Head of caudate nucleus (tissue), 42 donors: ENCODE data around the gene SLC26A5.
"Not testable (repeated sequence)": the region's sequence is repeated elsewhere in the genome, so short reads cannot be mapped to it uniquely, and the experiment has no call there.

Experiments used
- DNase-seq, 42 donors: peaks; one replicate each; pipeline versions ENCODE4 v3.0.0 to v3.0.0-alpha.2; 2020 to 2021; ENCODE audit warnings: mixed read lengths in 7 of 42
- intact Hi-C: fragments of 100-400 bp; cut with DNase I; formaldehyde crosslinking; loops from one replicate; pipeline ENCODE4 v1.15.0; 2022

SLC26A5 gene, protein sequence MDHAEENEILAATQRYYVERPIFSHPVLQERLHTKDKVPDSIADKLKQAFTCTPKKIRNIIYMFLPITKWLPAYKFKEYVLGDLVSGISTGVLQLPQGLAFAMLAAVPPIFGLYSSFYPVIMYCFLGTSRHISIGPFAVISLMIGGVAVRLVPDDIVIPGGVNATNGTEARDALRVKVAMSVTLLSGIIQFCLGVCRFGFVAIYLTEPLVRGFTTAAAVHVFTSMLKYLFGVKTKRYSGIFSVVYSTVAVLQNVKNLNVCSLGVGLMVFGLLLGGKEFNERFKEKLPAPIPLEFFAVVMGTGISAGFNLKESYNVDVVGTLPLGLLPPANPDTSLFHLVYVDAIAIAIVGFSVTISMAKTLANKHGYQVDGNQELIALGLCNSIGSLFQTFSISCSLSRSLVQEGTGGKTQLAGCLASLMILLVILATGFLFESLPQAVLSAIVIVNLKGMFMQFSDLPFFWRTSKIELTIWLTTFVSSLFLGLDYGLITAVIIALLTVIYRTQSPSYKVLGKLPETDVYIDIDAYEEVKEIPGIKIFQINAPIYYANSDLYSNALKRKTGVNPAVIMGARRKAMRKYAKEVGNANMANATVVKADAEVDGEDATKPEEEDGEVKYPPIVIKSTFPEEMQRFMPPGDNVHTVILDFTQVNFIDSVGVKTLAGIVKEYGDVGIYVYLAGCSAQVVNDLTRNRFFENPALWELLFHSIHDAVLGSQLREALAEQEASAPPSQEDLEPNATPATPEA

DNA sequence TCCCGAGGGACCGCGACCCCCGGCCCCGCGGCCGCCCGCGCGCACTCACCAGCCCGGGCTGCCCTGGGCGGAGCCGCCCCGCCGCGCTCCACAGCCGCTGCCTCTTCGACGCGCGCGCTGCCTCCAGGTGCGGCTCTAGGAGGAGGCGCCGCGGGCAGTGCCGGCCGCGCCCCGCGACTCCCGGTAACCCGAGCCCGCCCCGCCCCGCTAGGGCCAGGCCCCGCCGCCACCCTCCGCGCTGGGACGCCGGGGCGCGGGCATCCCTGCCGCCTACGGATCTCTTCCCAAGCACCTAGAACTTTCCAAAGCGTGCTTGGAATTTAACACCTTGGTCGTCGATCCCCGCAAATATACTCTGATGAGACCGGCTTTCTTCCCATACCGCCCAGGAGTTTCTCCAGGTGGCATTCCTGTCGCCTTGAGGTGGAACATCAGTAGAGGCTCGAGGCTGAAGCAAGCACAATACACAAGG, at the start of gene SLC26A5:
SLC26A5 (minus strand) TSS at position 159 of the 472 bp plus-strand sequence. CDS start 24,693 bp downstream, outside the sequence.
- DNase-seq, result peak in 1 of 42 donors; percentile 2
- intact Hi-C loops, result no loop called here

DNA sequence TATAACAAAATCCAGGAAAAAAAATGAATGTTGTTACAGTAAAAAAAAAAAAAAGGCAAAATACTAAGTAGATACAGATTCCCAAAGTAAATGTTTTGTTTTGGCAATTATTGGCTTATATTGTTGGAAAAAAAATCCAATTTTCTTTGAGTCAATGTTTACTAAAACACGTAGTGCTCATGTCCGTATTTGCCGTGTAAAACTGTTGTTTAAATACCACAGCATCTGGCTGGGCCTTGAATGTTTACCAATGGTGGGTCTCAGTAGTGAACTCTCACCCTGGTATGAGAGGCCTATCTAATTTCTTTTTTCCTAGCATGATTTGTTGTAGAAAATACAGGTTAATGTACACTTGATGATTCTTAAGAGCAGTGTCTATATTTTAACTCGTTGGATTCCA, 41.4 kb upstream of the SLC26A5 start:
- DNase-seq, result no peak
- intact Hi-C loops, result no loop called here

DNA sequence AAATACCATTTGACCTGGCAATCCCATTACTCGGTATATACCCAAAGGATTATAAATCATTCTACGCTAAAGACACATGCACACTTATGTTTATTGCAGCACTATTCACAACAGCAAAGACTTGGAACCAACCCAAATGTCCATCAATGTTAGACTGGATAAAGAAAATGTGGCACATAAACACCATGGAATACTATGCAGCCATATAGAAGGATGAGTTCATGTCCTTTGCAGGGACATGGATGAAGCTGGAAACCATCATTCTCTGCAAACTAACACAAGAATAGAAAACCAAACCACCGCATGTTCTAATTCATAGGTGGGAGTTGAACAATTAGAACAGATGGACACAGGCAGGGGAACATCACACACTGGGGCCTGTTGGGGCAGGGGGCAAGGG, 40.9 kb upstream of the SLC26A5 start:
- intact Hi-C loops, DNase-seq: not testable (repeated sequence)

DNA sequence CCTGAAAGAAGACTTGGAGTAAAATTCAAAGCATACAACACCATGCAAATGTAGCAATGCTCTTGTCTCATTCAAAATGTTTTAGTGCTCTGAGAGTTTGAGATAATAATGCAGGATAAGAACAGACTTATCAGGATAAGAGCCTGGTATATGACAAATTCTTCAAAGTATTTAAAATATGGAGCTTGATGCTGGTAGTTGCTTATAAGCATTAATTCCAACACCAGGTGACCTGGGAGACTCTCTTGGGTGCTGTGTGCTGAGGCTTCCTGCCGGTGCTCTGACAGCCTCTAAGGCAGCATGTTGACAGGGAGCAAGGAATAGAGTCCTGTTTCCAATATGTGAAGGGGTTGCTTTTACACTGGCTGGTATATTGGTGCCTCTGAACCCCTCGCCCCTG, 34.8 kb upstream of the SLC26A5 start:
- no peak for DNase-seq
- intact Hi-C loops, result no loop called here

DNA sequence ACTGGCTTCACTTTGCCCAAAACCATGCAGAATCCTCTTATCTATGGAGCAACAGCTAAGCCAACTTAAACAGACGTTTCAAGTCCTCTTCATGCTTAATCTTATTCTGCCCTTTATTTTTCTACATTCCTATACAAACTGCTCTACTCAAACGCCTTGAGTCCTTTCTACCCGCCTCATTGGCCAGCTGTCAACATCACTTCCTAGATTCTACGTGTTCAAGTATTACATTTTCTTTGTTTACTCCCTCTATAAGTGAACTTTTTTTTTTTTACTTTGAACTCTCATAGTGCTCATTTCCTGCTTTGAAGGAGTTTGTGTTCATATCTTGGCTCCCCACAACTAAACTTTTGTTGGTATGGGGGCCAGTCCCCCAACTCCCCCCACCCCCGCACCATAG, 28.9 kb upstream of the SLC26A5 start:
- intact Hi-C loops, result no loop called here
- DNase-seq, result no peak

DNA sequence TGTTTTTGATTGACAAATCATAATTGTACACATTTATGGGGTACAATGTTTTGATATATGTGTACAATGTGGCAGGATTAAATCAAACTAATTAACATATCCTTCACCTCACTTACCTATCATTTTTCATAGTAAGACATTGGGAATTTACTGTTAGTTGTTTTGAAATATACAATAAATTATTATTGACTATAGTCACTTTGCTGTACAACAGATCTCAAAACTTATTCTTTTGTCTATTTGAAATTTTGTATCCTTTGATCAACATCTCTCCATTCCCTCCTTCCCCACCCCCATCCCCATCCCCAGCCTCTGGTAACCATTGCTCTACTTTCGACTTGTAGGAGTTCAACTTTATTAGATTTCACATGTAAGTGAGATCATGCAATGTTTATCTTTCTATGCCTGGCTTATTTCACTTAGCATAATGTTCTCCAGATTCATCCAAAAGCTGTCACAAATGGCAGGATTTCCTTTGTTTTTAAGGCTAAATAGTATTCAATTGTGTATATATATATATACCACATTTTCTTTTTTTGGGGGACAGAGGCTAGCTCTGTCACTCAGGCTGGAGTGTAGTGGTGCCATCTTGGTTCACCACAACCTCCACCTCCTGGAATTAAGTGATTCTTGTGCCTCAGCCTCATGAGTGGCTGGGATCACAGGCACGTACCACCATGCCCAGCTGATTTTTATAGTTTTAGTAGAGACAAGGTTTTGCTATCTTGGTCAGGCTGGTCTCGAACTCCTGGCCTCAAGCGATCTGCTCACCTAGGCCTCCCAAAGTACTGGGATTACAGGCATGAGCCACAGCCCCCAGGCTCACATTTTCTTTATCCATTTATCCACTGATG, 23.3 kb upstream of the SLC26A5 start:
- no peak for DNase-seq
- intact Hi-C loops, result no loop called here

DNA sequence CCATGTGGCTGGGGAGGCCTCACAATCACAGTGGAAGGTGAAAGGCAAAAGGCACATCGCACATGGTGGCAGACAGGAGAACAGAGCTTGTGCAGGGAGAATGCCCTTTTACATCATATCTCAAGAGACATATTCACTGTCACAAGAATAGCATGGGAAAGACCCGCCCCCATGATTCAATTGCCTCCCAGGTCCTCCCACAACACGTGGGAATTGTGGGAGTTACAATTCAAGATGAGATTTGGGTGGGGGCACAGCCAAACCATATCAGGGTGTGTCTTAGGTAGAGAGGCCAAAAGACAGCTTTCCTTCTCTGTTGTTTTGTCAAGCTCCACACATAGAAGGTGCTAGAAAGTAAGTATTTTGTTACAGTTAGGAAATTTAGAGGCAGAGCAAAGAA, 20.8 kb upstream of the SLC26A5 start:
- intact Hi-C loops, result no loop called here

DNA sequence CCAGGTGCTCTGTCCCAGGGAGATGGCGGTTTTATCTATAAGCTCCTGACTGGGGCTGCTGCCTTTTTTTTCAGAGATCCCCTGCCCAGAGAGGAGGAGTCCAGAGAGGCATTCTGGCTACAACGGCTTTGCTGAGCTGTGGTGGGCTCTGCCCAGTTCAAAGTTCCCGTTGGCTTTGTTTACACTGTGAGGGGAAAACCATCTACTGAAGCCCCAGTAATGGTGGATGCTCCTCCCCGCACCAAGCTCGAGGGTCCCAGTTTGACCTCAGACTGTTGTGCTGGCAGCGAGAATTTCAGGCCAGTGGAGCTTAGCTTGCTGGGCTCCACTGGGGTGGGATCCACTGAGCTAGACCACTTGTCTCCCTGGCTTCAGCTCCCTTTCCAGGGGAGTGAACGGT, 16.4 kb upstream of the SLC26A5 start:
- intact Hi-C loops, result no loop called here
- no peak for DNase-seq

More for the DNA sequence above, 20.8 kb upstream of the SLC26A5 start:
- DNase-seq, result no peak

DNA sequence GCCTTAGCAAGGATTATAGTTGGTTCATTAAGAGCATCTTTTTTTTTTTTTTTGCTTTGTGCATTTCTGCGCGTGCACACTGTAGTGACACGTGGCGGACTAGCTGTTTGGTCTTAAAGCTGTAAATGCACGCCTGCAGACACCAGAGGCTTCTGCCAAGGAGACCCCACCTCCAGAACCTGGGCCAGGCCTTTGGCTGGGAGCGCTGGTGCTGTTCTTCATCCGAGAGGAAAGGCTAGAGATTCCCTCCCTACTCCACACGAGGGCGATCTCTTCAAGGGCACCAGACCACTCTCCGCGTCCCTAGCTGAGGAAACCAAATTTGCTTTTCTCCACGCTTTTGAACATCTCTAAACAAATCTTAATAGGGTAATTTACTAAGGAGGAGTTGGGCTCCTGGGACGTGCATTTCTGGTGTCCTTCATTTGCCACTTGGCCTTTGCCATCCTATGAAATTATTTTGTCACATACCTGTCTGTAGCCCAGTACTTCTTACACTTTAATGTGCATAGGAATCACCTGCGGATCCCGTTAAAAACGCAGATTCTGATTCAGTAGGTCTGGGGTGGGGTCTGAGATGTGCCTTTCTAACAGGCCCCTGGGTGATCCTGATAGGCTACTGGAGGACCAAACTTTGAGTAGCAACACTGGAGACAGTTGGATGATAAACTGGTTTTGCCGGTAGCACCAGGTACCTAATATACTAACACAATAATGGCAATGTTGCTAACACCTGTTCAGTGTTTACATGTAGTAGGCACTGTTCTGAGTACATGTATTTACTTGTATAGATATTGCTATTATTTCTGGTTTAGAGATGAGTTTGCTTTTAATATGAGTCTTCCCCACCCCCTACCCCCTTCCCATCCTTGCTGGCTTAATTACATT, 1.3 kb upstream of the SLC26A5 start:
- peak in 41 of 42 donors; percentile 5 to 79 (median 52) for DNase-seq
- intact Hi-C loops, result no loop called here

DNA sequence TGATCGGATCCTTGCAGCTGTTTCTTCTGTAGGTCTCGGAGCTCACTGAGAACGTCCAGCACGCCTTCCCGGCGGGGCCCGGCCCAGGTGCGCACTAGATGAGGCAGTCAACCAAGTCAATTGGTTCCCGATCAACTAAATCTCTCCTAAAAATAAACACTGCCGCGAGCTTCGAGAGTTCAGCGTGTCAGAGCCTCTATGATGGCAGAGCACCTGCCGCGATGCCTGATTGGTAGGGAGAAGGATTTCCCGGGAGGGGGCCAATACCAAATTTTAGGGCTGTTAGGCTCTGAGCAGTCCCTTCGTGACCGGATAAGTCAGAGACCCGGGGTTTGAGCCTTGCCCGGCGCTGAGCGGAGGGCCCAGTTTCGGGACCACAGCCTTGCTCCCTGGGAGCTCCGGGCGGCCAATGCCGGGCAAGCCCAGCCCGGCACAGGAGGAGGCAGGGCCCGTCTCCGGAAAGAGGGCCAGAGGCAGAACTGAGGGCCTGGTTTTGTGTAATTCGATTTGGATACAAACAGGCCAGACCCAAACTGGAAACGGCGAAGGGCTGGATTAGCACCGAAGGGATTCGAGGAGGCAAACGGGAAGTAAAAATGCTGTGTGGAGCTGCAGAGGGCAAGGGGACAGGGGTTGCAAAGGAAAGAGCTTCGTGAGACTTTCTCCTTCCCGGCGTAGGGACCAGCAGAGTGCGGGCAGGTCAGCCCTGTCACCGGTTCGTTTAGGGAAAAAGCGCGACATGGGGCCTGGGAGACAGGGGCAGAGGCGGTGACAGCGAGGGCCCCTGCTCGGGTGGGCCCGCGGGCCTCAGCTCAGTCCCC, 569 bp downstream of the SLC26A5 start:
- peak in 1 of 42 donors; percentile 2 for DNase-seq
- intact Hi-C loops, result no loop called here

DNA sequence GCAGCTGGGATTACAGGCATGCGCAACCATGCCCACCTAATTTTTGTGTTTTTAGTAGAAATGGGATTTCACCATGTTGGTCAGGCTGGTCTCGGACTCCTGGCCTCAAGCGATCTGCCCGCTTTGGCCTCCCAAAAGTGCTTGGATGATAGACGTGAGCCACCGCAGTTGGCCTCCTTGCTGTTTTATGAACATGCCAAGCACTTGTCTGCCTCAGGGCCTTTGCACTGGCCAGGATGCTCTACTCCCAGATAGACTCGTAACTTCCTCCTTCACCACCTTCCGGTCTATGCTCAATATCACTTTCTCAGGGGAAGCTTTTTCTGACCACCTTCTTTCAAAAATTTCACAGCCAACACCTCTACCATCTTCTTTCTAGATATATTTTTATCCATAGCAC, 6.3 kb downstream of the SLC26A5 start:
- intact Hi-C loops, result no loop called here
- DNase-seq, result no peak

DNA sequence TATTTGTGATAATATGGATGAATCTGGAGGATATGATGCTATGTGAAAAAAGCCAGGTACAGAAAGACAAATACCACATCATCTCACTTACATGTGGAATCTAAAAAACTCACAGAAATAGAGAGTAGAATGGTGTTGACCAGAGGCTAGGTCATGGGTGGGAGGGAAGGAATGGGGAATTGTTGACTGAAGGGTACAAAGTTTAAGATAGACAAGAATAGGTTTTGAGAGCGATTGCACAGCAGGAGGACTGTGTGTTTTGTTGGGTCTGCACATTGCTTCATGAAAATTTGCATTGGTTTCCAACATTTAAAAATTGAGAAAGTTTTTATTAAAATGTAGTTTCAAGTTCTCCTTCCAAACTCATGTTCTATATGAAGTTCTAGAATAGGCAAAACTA, 8.4 kb downstream of the SLC26A5 start:
- intact Hi-C loops, result no loop called here
- DNase-seq, result no peak

DNA sequence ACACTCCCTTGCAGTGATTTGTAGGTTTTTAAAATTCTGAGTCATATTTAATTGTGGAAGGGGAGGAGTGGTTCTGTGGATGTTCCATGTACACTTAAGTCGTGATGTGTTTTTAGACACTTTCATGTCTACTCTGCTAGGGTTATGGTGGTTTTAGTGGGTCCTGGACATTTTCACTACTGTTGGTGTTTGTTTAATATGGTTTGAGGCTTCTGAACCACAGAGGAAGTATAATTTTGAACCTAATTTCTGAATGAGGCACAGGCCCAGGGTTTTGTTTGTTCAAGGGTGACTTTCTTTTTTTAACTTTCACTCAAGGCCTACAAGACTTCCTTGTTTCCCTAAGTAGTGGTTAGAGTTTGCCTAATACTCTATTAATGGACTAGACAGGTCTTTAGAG, 13.3 kb downstream of the SLC26A5 start:
- intact Hi-C loops, result no loop called here
- no peak for DNase-seq

DNA sequence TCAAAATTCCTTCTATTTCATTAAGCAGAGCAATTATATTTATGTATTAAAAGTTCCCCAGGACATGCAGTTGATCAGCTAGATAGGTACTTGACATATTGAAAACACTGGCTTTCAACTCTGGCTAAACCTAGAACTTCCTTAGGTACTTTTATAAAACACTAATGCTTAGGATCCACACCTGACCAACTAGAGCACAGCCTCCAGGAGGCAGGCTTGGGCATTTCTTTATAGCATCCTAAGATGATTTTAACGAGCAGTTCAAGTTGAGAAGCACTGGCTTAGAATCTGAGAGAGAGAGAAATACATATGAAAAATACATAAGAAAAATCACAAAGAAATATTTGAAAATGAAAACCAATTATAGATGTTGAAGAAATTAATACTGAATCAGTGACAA, 20.8 kb downstream of the SLC26A5 start:
- no peak for DNase-seq
- intact Hi-C loops, result no loop called here

DNA sequence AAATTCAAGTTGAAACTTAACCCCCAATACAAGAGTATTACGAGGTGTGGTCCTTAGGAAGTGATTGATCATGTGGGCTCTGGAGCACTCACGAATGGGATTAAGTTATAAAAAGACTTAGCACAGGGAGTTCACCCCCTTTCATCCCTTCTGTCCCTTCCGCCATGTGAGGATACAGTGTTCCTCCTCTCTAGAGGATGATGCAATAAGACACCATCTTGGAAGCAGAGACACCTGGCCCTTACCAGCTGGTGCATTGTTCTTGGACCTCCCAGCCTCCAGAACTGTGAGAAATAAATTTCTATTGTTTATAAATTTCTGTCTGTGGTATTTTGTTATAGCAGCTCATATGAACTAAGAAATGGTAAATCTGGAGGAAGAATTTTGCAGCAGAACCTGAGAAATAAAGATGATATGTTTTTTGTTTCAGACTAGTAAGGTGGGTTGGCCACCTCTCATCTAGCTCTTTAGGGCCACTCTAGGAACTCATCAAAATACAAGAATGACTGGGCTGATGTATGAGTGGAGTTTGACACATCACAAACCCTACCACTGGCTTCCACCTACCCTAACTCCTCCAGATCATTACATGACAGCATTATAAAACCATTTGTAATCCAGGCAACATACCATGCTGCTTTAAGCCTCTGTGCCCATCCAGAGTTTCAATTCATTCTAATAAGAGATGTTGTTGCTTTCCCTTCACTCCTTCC, 22.4 kb downstream of the SLC26A5 start:
- intact Hi-C loops, result no loop called here

DNA sequence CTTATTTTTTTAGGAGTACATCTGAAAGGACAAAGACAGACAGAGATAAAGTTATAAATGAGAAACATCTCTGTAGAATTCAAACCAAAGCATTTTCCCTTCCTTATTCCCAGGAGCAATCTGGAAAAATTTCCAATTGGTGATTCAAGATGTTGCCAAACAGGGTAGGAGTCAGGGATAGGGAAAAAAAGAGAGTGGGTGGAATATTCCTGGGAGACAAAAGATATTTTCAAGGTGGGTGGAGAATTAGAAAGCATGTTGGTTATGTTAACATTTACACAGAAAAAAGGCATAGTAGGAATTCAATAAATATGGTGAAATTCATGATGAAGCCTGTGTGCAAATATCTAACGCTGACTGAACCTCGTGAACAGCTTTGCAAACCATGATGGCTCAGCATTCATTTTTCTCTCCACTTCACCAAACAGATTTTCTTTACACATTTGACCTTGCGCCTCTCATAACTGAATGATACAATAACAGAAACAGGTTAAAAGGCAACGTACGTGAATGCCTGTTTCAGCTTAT, 25.1 kb downstream of the SLC26A5 start:
- intact Hi-C loops, result no loop called here
- no peak for DNase-seq

More for the DNA sequence above, 22.4 kb downstream of the SLC26A5 start:
- DNase-seq, result no peak

DNA sequence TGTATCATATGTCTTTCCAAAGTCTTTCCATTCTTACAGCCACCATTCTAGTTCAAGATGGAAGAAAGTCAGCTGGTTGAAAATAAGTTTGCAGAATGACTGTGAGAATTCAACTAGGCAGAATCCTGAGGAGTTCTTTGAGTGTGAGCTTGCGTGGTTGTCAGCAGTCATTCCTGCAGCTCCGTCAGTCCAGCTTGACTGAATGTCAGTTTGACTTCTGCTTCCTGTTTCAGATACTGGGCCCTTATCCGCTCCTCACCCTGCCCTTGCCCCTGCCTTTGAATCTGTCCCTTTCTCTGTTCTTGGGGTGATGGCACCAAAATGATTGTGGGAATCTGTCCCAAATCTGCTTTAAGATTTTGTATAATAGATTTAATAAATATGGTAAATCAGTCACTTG, 27.8 kb downstream of the SLC26A5 start:
- DNase-seq, result no peak
- intact Hi-C loops, result no loop called here
